ENCODE data around the gene SLC35B2.

The SLC35B2 gene

GRCh38 chr6:44285552-44286284 is 28.4 kb upstream of the SLC35B2 start:
- DNase-seq (ENCODE audit: extremely low read depth, low read depth): no peak

GRCh38 chr6:44284867-44285266 is 27.5 kb upstream of the SLC35B2 start:
- no peak for TF ChIP-seq CTCF (IDR thresholded peaks at IDR 0.05; ENCODE audit: low read depth, low read length)
- no peak for DNase-seq (ENCODE audit: extremely low read depth, low read depth)

More at GRCh38 chr6:44285552-44286284, 28.4 kb upstream of the SLC35B2 start:
- no peak for TF ChIP-seq CTCF (IDR thresholded peaks at IDR 0.05; ENCODE audit: low read depth, low read length)

- TF ChIP-seq CTCF (IDR thresholded peaks at IDR 0.05; ENCODE audit: low read depth, low read length): no peak
- no peak for DNase-seq (ENCODE audit: extremely low read depth, low read depth)
Observed at GRCh38 chr6:44284121-44284520, 26.8 kb upstream of the SLC35B2 start.

GRCh38 chr6:44278774-44279697 is 21.7 kb upstream of the SLC35B2 start:
- DNase-seq (ENCODE audit: extremely low read depth, low read depth): no peak
- TF ChIP-seq CTCF (IDR thresholded peaks at IDR 0.05; ENCODE audit: low read depth, low read length): no peak

GRCh38 chr6:44278315-44278714 is 21.0 kb upstream of the SLC35B2 start:
- TF ChIP-seq CTCF (IDR thresholded peaks at IDR 0.05; ENCODE audit: low read depth, low read length): no peak
- no peak for DNase-seq (ENCODE audit: extremely low read depth, low read depth)

GRCh38 chr6:44277763-44278162 is 20.4 kb upstream of the SLC35B2 start:
- TF ChIP-seq CTCF (IDR thresholded peaks at IDR 0.05; ENCODE audit: low read depth, low read length): no peak
- DNase-seq (ENCODE audit: extremely low read depth, low read depth): no peak
